B cell (primary cell): ENCODE measurements around the gene APOBEC3H.

Experiments used
- EZH2 ChIP-seq: IDR thresholded peaks from 2 replicates; pipeline ENCODE4 v1.6.1; 2012; ENCODE audit warnings: borderline replicate concordance, low read depth, mild to moderate bottlenecking, moderate library complexity, low read length; ENCODE audit not compliant: insufficient read depth, poor library complexity, severe bottlenecking
- TF ChIP-seq, protein P1 (sequence below): fragments of 200-600 bp; IDR thresholded peaks from one replicate; pipeline ENCODE4 v1.8.0; 2022; ENCODE audit warnings: antibody characterized with exemption, mild to moderate bottlenecking

DNA sequence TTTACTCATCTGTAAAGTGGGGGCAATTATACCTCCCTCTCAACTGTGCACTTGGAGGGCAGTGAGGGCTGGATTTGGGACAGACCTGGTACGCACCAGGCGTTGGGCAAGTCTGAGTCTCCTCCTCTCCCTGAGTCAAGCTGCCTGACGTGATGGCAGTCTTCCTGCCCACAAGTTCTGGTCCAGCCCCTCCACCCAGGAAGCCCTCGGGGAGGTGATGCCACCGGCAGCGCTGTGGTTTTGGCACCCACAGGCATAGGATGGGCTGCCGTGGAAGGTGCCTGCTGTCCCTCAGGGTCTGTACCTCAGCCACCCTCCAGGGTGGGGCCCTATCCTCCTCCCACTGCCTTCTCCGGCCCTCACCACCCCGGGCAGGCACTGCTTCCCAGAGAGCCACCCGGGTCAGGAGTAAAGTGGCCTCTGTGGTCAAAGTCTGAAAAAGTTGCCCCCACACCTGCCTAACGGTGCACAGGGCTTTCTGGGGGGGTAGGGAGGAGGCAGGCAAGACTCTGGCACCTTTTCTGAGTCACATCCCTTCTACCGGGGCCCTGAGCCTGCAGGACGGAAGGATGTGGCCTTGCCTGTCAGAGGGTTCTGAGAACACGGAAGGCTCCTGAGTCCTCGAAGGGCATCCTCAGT lies 6.5 kb upstream of the APOBEC3H start:
- TF ChIP-seq, protein P1, sequence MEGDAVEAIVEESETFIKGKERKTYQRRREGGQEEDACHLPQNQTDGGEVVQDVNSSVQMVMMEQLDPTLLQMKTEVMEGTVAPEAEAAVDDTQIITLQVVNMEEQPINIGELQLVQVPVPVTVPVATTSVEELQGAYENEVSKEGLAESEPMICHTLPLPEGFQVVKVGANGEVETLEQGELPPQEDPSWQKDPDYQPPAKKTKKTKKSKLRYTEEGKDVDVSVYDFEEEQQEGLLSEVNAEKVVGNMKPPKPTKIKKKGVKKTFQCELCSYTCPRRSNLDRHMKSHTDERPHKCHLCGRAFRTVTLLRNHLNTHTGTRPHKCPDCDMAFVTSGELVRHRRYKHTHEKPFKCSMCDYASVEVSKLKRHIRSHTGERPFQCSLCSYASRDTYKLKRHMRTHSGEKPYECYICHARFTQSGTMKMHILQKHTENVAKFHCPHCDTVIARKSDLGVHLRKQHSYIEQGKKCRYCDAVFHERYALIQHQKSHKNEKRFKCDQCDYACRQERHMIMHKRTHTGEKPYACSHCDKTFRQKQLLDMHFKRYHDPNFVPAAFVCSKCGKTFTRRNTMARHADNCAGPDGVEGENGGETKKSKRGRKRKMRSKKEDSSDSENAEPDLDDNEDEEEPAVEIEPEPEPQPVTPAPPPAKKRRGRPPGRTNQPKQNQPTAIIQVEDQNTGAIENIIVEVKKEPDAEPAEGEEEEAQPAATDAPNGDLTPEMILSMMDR = no peak
- no peak for TF ChIP-seq EZH2
